Activated T-helper 1 cell treated with anti-CD3 and anti-CD28 coated beads, Interleukin-2, amount 50 U/mL, for 16 hours (primary cell): ENCODE measurements around the gene CHRNB4.
"Not testable (repeated sequence)": the region's sequence is repeated elsewhere in the genome, so short reads cannot be mapped to it uniquely, and the experiment has no call there.

Experiments used
- DNase-seq, 2 donors: peaks; one replicate each; pipeline ENCODE4 v3.0.0-alpha.2; 2020; ENCODE audit warnings: low read depth in 1 of 2, low spot score in 1 of 2

CHRNB4 gene

GRCh38 chr15:78641102-78641748 lies at the start of gene CHRNB4:
Gene CHRNB4, minus strand, starts transcription at chr15:78641210. Its CDS starts 77 bp downstream, at chr15:78641133.
- DNase-seq, result no peak

- DNase-seq, result no peak
These were observed 48.6 kb upstream of the CHRNB4 start for GRCh38 chr15:78689626-78690025.

- DNase-seq, result no peak
These were observed 44.9 kb upstream of the CHRNB4 start for GRCh38 chr15:78685925-78686324.

- no peak for DNase-seq
These were observed 44.3 kb upstream of the CHRNB4 start for GRCh38 chr15:78685159-78685921.

GRCh38 chr15:78684657-78685056 lies 43.6 kb upstream of the CHRNB4 start:
- DNase-seq, result no peak

GRCh38 chr15:78683599-78683998 lies 42.6 kb upstream of the CHRNB4 start:
- not testable (repeated sequence) for DNase-seq

- no peak for DNase-seq
These were observed 41.8 kb upstream of the CHRNB4 start for GRCh38 chr15:78682693-78683410.

- DNase-seq, result no peak
These were observed 41.1 kb upstream of the CHRNB4 start for GRCh38 chr15:78682004-78682651.

- no peak for DNase-seq
These were observed 40.4 kb upstream of the CHRNB4 start for GRCh38 chr15:78681281-78682003.

GRCh38 chr15:78680431-78681075 lies 39.5 kb upstream of the CHRNB4 start:
- DNase-seq, result no peak

GRCh38 chr15:78679089-78679511 lies 38.1 kb upstream of the CHRNB4 start:
- no peak for DNase-seq

- no peak for DNase-seq
These were observed 35.6 kb upstream of the CHRNB4 start for GRCh38 chr15:78676424-78677110.

- no peak for DNase-seq
These were observed 34.8 kb upstream of the CHRNB4 start for GRCh38 chr15:78675617-78676360.

- DNase-seq, result no peak
These were observed 34.2 kb upstream of the CHRNB4 start for GRCh38 chr15:78675206-78675605.

- DNase-seq, result no peak
These were observed 33.0 kb upstream of the CHRNB4 start for GRCh38 chr15:78673917-78674444.

- DNase-seq, result no peak
These were observed 32.5 kb upstream of the CHRNB4 start for GRCh38 chr15:78673476-78673875.

GRCh38 chr15:78672285-78673014 lies 31.4 kb upstream of the CHRNB4 start:
- no peak for DNase-seq

- DNase-seq, result no peak
These were observed 30.7 kb upstream of the CHRNB4 start for GRCh38 chr15:78671626-78672211.
